ENCODE data around the gene UQCR11.

Gene UQCR11

GRCh38 chr19:1592755-1593500 is 12.3 kb downstream of the UQCR11 start, which contains the start of gene MBD3:
Gene MBD3, minus strand, starts transcription at chr19:1592865. Its CDS starts 234 bp downstream, at chr19:1592631.
- in situ Hi-C loops (cut with MboI; ENCODE audit: low sequenced_read_pairs), result no loop called here

- in situ Hi-C loops (cut with MboI; ENCODE audit: low sequenced_read_pairs), result no loop called here
Measured at GRCh38 chr19:1592024-1592754, 13.1 kb downstream of the UQCR11 start.

GRCh38 chr19:1591421-1592023 is 13.7 kb downstream of the UQCR11 start:
- in situ Hi-C loops (cut with MboI; ENCODE audit: low sequenced_read_pairs), result no loop called here

GRCh38 chr19:1590641-1591397 is 14.4 kb downstream of the UQCR11 start:
- in situ Hi-C loops (cut with MboI; ENCODE audit: low sequenced_read_pairs), result no loop called here

GRCh38 chr19:1587872-1588271 is 17.4 kb downstream of the UQCR11 start:
- in situ Hi-C loops (cut with MboI; ENCODE audit: low sequenced_read_pairs), result no loop called here

- in situ Hi-C loops (cut with MboI; ENCODE audit: low sequenced_read_pairs), result no loop called here
Measured at GRCh38 chr19:1585243-1585580, 20.1 kb downstream of the UQCR11 start.

- in situ Hi-C loops (cut with MboI; ENCODE audit: low sequenced_read_pairs), result no loop called here
Measured at GRCh38 chr19:1584500-1585242, 20.6 kb downstream of the UQCR11 start.

GRCh38 chr19:1582201-1582600 is 23.1 kb downstream of the UQCR11 start:
- in situ Hi-C loops (cut with MboI; ENCODE audit: low sequenced_read_pairs), result no loop called here

GRCh38 chr19:1580957-1581356 is 24.3 kb downstream of the UQCR11 start:
- in situ Hi-C loops (cut with MboI; ENCODE audit: low sequenced_read_pairs), result no loop called here

GRCh38 chr19:1580382-1580781 is 24.9 kb downstream of the UQCR11 start:
- in situ Hi-C loops (cut with MboI; ENCODE audit: low sequenced_read_pairs), result no loop called here

- in situ Hi-C loops (cut with MboI; ENCODE audit: low sequenced_read_pairs), result no loop called here
Measured at GRCh38 chr19:1579222-1579621, 26.0 kb downstream of the UQCR11 start.

GRCh38 chr19:1577929-1578618 is 27.2 kb downstream of the UQCR11 start:
- in situ Hi-C loops (cut with MboI; ENCODE audit: low sequenced_read_pairs), result no loop called here

GRCh38 chr19:1577090-1577928 is 28.0 kb downstream of the UQCR11 start:
- in situ Hi-C loops (cut with MboI; ENCODE audit: low sequenced_read_pairs), result no loop called here

GRCh38 chr19:1576242-1577089 is 28.8 kb downstream of the UQCR11 start:
- in situ Hi-C loops (cut with MboI; ENCODE audit: low sequenced_read_pairs), result no loop called here

- in situ Hi-C loops (cut with MboI; ENCODE audit: low sequenced_read_pairs), result no loop called here
Measured at GRCh38 chr19:1575323-1576241, 29.7 kb downstream of the UQCR11 start.

- in situ Hi-C loops (cut with MboI; ENCODE audit: low sequenced_read_pairs), result no loop called here
Measured at GRCh38 chr19:1574354-1575136, 30.7 kb downstream of the UQCR11 start.

Measured in HL-60/S4 treated with phorbol 12-myristate 13-acetate at 8.2 ng/mL for 4 days and 3 days (cell line).